GM12872 (cell line): ENCODE measurements around the gene PHEX.

Source experiments
- TF ChIP-seq, protein P1 (sequence below): IDR thresholded peaks from 3 replicates; pipeline ENCODE4 v1.5.1; 2011; ENCODE audit warnings: low read depth, mild to moderate bottlenecking, low read length, moderate library complexity; ENCODE audit not compliant: insufficient read depth

The PHEX gene

DNA sequence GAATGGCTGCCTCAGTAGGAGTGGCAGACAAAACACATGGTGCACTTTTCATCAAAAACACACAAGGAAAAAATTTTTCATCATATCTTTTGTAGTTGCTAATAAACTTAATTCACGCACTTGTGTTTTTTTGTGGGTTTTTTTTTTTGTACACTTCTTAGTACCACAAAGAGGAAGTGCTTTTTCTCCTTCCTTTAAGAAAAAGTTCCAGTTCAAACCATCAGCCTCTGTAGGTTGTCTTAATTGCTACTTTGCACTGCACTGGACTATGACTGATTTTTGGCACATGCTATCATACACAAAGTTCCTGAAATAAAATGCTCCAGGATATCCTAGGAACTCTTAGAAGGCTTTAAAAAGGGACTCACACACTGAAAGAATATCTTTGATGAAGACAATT, at the start of gene PHEX:
Gene PHEX (plus strand): TSS at position 242 of the 400 bp plus-strand sequence. CDS start 681 bp downstream, outside the sequence.
- TF ChIP-seq, protein P1, sequence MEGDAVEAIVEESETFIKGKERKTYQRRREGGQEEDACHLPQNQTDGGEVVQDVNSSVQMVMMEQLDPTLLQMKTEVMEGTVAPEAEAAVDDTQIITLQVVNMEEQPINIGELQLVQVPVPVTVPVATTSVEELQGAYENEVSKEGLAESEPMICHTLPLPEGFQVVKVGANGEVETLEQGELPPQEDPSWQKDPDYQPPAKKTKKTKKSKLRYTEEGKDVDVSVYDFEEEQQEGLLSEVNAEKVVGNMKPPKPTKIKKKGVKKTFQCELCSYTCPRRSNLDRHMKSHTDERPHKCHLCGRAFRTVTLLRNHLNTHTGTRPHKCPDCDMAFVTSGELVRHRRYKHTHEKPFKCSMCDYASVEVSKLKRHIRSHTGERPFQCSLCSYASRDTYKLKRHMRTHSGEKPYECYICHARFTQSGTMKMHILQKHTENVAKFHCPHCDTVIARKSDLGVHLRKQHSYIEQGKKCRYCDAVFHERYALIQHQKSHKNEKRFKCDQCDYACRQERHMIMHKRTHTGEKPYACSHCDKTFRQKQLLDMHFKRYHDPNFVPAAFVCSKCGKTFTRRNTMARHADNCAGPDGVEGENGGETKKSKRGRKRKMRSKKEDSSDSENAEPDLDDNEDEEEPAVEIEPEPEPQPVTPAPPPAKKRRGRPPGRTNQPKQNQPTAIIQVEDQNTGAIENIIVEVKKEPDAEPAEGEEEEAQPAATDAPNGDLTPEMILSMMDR: no peak

DNA sequence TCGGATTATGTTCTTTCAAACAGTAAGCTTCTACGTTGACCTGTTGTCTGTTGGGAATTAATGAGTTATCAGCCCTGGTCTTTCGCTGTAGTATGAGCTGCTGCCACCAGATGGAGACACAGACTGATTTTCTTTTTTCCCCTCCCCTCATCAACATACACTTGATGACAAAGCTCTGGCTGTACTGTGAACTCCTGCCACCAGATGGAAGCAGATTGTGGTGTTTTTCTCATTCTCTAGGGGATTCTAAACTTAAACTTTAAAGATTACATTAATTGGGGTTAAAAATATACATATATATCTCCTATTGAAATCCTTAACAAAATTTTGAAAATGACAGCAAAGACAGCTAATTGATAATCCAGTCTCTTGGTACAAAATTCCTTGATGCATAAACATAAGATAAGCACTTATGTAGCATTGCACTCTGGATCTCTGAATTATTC, 46.8 kb upstream of the PHEX start:
- TF ChIP-seq, protein P1: peak; percentile 65

DNA sequence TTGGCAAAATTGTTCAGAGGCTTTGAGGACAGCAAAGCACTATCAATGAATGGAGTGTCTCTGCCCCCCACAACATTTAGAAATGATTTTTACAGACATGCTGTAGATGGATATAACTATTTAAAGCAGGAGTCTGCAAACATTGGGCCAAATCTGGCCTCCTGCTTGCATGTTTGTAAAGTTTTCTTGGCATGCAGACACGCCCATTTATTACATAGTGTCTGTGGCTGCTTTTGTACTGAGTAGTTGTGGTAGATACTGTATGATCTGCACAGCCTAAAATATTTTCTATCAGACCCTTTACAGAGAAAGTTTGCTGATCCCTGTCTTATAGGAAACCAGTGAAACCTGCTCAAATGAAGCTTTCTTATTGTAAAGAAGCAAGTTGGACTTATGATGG, 45.5 kb upstream of the PHEX start:
- TF ChIP-seq, protein P1: no peak

DNA sequence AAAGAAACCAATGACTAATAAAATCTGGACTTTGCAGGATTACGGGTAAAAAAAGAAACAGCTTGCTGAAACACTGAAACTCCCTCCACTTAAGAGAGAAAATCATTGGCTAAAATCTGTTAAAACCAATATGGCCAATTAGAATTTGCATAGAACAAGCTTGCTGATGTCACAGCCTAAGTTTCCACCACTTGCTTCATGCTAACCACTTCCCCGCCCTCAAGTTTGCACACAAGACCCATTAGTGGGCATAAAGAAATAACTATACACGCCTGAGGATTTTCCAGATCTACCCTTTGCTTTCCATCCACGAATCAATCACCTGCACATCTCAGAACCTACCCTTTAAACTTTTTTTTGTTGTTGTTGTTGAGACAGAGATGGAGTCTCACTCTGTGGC, 42.7 kb upstream of the PHEX start:
- TF ChIP-seq, protein P1: no peak

DNA sequence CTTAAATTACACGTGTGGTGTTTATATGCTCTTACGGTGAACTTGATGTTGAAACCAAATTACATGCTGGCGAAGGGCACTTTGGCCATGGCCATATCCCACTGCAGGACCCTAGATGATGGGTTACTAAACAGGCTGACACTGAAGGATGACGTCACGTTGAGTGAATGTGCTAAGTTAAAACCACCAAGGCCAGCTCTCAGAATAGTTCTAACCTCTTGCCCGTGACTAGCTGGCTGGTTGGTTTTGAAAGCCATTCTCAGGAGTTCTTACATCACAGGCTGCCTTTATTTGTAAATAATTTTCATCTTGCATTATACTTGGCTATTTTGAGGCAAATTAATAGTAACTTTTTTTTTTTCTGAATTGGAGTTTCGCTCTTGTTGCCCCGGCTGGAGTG, 41.3 kb upstream of the PHEX start:
- TF ChIP-seq, protein P1: no peak

DNA sequence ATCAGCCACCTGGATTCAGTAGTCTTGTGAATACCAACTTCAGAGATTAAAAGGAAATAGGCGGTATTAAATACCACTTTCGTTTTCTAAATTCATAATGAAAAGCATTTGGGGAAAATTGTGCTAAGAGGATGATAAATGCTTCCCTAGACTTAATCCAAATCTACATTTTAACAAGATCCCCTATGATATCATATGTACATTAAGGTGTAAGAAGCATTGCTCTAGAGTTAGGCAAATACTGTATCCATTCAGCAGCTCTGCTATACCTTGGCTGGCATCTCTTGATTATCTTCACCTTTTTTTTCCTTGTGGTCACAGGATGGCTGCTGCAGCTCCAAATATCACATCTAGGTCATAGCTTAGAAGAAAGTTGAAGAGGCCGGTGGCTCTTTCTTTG, 40.6 kb upstream of the PHEX start:
- TF ChIP-seq, protein P1: no peak

DNA sequence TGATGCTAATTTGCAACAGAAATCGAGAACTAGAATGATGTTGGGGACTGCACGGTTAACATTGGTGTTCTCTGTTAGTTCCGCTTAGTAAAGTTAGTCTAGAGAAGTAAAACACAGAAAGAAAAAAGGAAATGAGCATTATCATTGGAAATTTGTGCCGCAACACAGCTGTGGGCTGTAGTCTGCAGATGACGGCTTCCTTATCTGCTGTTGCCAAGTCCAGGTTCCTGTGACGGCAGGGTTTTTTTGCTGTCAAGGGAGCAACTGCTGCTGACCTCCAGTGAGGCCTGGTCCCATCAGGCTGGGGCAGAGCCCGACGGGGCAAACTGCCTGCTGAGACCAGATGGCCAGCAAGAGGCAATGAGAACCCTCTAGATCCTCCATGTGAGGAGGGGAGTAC, 38.9 kb upstream of the PHEX start:
- TF ChIP-seq, protein P1: no peak

DNA sequence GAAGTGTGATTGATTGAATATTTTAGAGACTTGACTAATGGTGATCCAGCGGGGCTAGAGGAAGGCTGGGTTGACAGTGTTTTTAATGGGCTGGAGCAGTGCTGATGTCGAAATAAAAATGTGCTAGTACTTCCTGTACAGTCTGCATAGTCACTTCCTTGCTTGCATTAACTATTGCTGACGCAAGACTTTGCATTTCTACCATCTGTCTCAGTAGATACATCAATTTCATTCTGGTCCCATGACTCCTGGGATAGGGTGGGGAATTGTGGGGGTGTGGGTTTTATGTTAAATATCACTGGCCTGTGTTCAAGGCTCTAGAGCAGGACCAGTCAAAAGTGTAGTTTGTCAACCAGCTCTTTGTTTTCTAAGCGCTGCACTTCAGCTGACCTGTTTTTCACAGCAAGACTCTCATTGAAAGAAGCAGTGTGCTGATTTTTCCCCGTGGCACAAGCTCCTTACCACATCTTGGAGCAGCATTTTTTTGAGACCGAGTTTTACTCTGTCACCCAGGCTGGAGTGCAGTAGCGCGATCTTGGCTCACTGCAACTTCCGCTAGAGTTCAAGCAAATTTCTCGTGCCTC, 35.2 kb upstream of the PHEX start:
- TF ChIP-seq, protein P1: no peak
